SU-DHL-6 (cell line): ENCODE measurements around the gene ATRIP.

Experiments
- H2AFZ ChIP-seq: fragments of 200-600 bp; sonication (generic); 2 replicates; pipeline ENCODE4 v1.6.1; 2014; ENCODE audit warnings: low read depth, mild to moderate bottlenecking, moderate library complexity, mixed read lengths, antibody characterized with exemption, low read length; ENCODE audit not compliant: severe bottlenecking
- H3F3A ChIP-seq: fragments of 200-600 bp; shearing (Covaris generic); 2 replicates; pipeline ENCODE4 v1.6.0; 2016; ENCODE audit warnings: antibody characterized with exemption, mild to moderate bottlenecking; ENCODE audit not compliant: insufficient read depth
- H3K27ac ChIP-seq: fragments of 200-600 bp; sonication (generic); 2 replicates; pipeline ENCODE4 v1.5.1; 2016; ENCODE audit warnings: low read depth, mild to moderate bottlenecking, low read length, moderate library complexity, mixed read lengths
- H3K27me3 ChIP-seq: fragments of 200-600 bp; sonication (generic), shearing (Covaris generic); 2 replicates; pipeline ENCODE4 v1.6.0; 2014; ENCODE audit warnings: mild to moderate bottlenecking, low read length
- H3K36me3 ChIP-seq: fragments of 200-600 bp; sonication (generic); 2 replicates; pipeline ENCODE4 v1.6.1; 2014; ENCODE audit warnings: mild to moderate bottlenecking, low read length, mixed read lengths
- H3K4me2 ChIP-seq: fragments of 300-600, 200-600 bp; shearing (Covaris generic), sonication (generic); 2 replicates; pipeline ENCODE4 v1.6.0; 2014; ENCODE audit warnings: low read length, low read depth, mild to moderate bottlenecking; ENCODE audit not compliant: poor library complexity, severe bottlenecking
- H3K4me3 ChIP-seq: fragments of 200-600 bp; sonication (generic); 2 replicates; pipeline ENCODE4 v1.5.1; 2014; ENCODE audit warnings: antibody characterized with exemption, low read length, mild to moderate bottlenecking, mixed read lengths; ENCODE audit not compliant: insufficient read depth, poor library complexity, severe bottlenecking
- H3K79me2 ChIP-seq: fragments of 200-600 bp; sonication (generic); 2 replicates; pipeline ENCODE4 v1.6.1; 2014; ENCODE audit warnings: mild to moderate bottlenecking, low read length, moderate library complexity; ENCODE audit not compliant: insufficient read depth
- H3K9ac ChIP-seq: fragments of 200-600 bp; sonication (generic); 2 replicates; pipeline ENCODE4 v1.7.0; 2014; ENCODE audit warnings: mild to moderate bottlenecking, low read length
- H3K9me2 ChIP-seq: fragments of 200-600 bp; sonication (generic); replicated peaks from 2 replicates; pipeline ENCODE4 v1.6.1; 2014; ENCODE audit warnings: low read length; ENCODE audit not compliant: insufficient read depth
- H3K9me3 ChIP-seq: fragments of 200-600 bp; sonication (generic); 2 replicates; pipeline ENCODE4 v1.6.1; 2014; ENCODE audit warnings: low read length, mixed read lengths; ENCODE audit not compliant: insufficient read depth
- H4K20me1 ChIP-seq: fragments of 200-600 bp; sonication (generic); 2 replicates; pipeline ENCODE4 v1.6.1; 2014; ENCODE audit warnings: low read depth, mild to moderate bottlenecking, antibody characterized with exemption, low read length, moderate library complexity, mixed read lengths
- CTCF ChIP-seq: fragments of 200-600 bp; sonication (generic); IDR thresholded peaks from one replicate; pipeline ENCODE4 v1.5.1; 2017; ENCODE audit warnings: antibody characterized with exemption, mild to moderate bottlenecking, low read length, moderate library complexity; ENCODE audit not compliant: insufficient read depth, poor library complexity, severe bottlenecking
- EZH2phosphoT487 ChIP-seq: fragments of 200-600 bp; sonication (generic), shearing (Covaris generic); conservative IDR thresholded peaks from 2 replicates; pipeline ENCODE4 v1.6.1; 2018; ENCODE audit warnings: mild to moderate bottlenecking, antibody characterized with exemption, low read length, moderate library complexity, mixed read lengths

The ATRIP gene

DNA sequence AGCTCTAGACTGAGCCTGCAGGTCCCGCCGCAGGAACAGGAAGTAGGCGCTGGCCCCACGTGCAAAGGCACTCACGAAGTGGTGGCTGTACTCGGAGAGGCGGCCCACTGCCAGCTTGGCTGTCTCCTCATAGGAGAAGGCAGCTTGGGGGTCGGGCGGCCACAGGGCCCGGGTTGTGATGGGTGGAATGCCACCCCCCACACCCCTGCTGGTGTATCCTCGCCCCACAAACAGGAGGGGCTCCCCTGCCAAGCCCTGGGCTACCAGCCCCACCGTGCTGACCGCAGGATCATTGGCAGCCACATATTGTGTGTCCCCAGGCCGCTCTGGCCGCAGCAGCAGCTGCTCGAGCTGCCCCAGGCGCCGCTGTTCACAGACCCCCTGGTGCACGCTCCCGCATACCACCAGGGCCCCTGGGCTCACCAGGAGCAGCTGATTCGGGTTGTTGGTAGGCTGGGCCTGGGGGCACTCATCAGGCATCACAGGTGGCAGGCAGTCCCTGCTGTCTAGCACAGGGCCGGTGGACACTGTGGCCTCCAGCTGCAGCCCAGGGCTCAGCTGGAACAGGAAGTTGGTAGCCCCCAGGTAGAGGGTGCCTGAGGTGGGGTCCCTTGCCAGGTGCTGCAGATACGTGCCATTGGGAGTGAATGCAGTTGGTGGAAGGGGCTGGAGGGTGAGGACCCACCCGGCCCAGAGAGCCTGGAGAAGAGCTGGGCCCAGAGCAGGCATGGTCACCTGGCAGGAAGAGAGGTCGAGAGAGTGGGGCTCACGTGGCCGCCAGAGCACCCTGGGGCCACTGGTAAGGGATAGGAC is 22.4 kb upstream of the ATRIP start:
- no peaks in the 10 kb centered on the region for H3K36me3 ChIP-seq
- no peaks in the 10 kb centered on the region for H3K9me3 ChIP-seq
- no peaks in the 10 kb centered on the region for H3K27me3 ChIP-seq
- no peak overlapping the region for H3K4me2 ChIP-seq
- H4K20me1 ChIP-seq: no peaks in the 10 kb centered on the region
- H3K79me2 ChIP-seq: no peaks in the 10 kb centered on the region
- no peak overlapping the region for H2AFZ ChIP-seq
- H3K4me3 ChIP-seq: no peak overlapping the region
- no peak overlapping the region for H3K27ac ChIP-seq
- H3K9me2 ChIP-seq: no peaks in the 10 kb centered on the region
- H3F3A ChIP-seq: no peaks in the 10 kb centered on the region
- TF ChIP-seq EZH2phosphoT487: no peak
- no peak for TF ChIP-seq CTCF
- H3K9ac ChIP-seq: no peak overlapping the region

DNA sequence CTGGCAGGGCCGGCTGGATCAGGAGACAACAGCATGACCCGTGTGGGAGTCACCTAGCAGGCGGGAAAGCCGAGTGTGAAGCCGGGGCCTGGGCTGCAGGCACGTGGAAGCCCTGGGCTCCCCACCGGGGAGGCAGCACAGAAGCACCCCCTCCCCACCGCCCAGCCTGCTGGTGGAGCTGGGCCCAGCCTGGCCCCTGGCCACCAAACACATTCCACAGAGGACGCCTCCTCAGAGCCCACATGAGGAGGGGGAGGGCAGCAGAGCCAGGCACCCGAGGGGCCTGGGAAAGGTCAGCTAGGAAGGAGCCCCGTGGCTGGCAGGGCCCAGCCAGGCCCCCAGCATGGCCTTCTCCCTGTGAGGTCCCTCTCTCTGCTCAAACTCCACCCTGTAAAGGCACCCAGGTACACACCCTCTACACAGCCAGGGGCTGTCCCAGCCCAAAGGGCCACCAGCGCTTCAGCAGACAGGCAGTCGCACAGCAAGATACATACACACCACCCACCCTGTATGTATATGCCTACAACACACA is 21.2 kb upstream of the ATRIP start:
- Histone ChIP-seq H3K27ac (no peak overlapping the region), H3K9ac (no peak overlapping the region), H3K27me3 (no peaks in the 10 kb centered on the region), H3K36me3 (no peaks in the 10 kb centered on the region), H3K9me3 (no peaks in the 10 kb centered on the region), H3K4me3 (no peak overlapping the region), H3K4me2 (no peak overlapping the region), H3F3A (no peaks in the 10 kb centered on the region), H3K79me2 (no peaks in the 10 kb centered on the region), H3K9me2 (no peaks in the 10 kb centered on the region), H2AFZ (no peak overlapping the region), H4K20me1 (no peaks in the 10 kb centered on the region)
- TF ChIP-seq CTCF: no peak
- TF ChIP-seq EZH2phosphoT487: no peak

DNA sequence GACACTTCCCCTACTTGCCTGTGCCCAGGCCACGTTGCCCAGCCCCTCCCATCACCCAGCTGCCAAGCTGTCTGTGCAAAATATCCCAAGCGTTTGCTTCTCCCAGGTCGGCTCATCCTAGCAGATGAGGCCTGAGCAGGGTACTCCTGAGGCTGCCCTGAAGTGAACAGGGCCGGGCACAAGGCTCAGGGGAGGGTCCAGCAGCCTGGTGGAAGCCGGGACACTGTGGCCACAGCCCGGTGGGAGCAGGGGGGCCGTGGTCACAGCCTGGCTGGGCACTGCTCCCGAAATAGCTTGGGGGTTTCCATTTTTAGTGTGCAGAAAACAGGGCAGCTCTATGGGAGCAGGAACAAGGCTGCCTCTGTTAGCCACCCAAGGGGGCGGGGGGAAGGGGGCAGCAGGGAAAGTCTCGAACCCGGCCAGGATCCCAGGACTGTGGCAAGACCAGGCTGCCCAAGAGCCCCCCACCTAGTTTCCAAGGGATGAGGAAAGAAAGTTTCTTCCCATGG is 20.1 kb upstream of the ATRIP start:
- H3K27ac ChIP-seq: no peak overlapping the region
- no peaks in the 10 kb centered on the region for H3K27me3 ChIP-seq
- H3K36me3 ChIP-seq: no peaks in the 10 kb centered on the region
- no peaks in the 10 kb centered on the region for H3K9me3 ChIP-seq
- no peaks in the 10 kb centered on the region for H3F3A ChIP-seq
- H3K79me2 ChIP-seq: no peaks in the 10 kb centered on the region
- TF ChIP-seq EZH2phosphoT487: no peak
- no peak for TF ChIP-seq CTCF
- H3K4me2 ChIP-seq: no peak overlapping the region
- H4K20me1 ChIP-seq: no peaks in the 10 kb centered on the region
- no peak overlapping the region for H2AFZ ChIP-seq
- no peak overlapping the region for H3K4me3 ChIP-seq
- no peaks in the 10 kb centered on the region for H3K9me2 ChIP-seq
- no peak overlapping the region for H3K9ac ChIP-seq
